Measurements from ENCODE around the gene PRH1. TPM values are rescaled to one million over a fixed set of nuclear protein-coding genes. Genes with fewer than 3 reads are reported as not detected.

Gene PRH1
- total RNA-seq (ENCODE audit: low replicate concordance) = 9.3 and 20.0 TPM in 2 replicates

GRCh38 chr12:10884086-10884725, at the start of gene PRH1:
PRH1 (minus strand) TSS chr12:10884255; CDS start chr12:10884217, 38 bp downstream.

GRCh38 chr12:10928746-10929286, 44.8 kb upstream of the PRH1 start, which contains the start of gene PRH2:
PRH2 (plus strand) TSS chr12:10929236; CDS start chr12:10929274, 38 bp downstream.

GRCh38 chr12:10909462-10909861, 25.4 kb upstream of the PRH1 start, which contains the start of gene TAS2R13:
TAS2R13 (minus strand) TSS chr12:10909562; CDS start chr12:10909298, 264 bp downstream.

GRCh38 chr12:10849425-10849878, 34.6 kb downstream of the PRH1 start, which contains the start of gene PRR4:
PRR4 (minus strand) TSS chr12:10849475; CDS start chr12:10849437, 38 bp downstream.

Other genes starting within 250 kb of the PRH1 start
- gene STYK1, start 210.2 kb downstream of the PRH1 start, total RNA-seq (ENCODE audit: low replicate concordance) = 0.15 and 0.82 TPM in 2 replicates
- gene YBX3, start 160.9 kb downstream of the PRH1 start, total RNA-seq (ENCODE audit: low replicate concordance) = 62.0 and 134 TPM in 2 replicates
- not detected in 2 replicates for gene TAS2R7, start 81.6 kb downstream of the PRH1 start, total RNA-seq (ENCODE audit: low replicate concordance)
- gene TAS2R8, start 77.0 kb downstream of the PRH1 start, total RNA-seq (ENCODE audit: low replicate concordance) = not detected in 2 replicates
- gene TAS2R9, start 74.1 kb downstream of the PRH1 start, total RNA-seq (ENCODE audit: low replicate concordance) = not detected in 2 replicates
- gene TAS2R10, start 57.9 kb downstream of the PRH1 start, total RNA-seq (ENCODE audit: low replicate concordance) = 0.23 and 0.53 TPM in 2 replicates
- gene PRR4, start 34.8 kb downstream of the PRH1 start, total RNA-seq (ENCODE audit: low replicate concordance) = 0.47 and 0.53 TPM in 2 replicates
- 0.70 and 1.1 TPM in 2 replicates for gene TAS2R13, start 25.3 kb upstream of the PRH1 start, total RNA-seq (ENCODE audit: low replicate concordance)
- not detected in 2 replicates for gene PRH2, start 45.0 kb upstream of the PRH1 start, total RNA-seq (ENCODE audit: low replicate concordance)
- gene TAS2R14, start 55.0 kb upstream of the PRH1 start, total RNA-seq (ENCODE audit: low replicate concordance) = 1.6 and 2.5 TPM in 2 replicates
- gene TAS2R50, start 102.7 kb upstream of the PRH1 start, total RNA-seq (ENCODE audit: low replicate concordance) = 1.3 and 1.8 TPM in 2 replicates
- 1.9 and 2.3 TPM in 2 replicates for gene TAS2R20, start 114.0 kb upstream of the PRH1 start, total RNA-seq (ENCODE audit: low replicate concordance)
- 4.1 and 4.3 TPM in 2 replicates for gene TAS2R19, start 138.4 kb upstream of the PRH1 start, total RNA-seq (ENCODE audit: low replicate concordance)
- gene TAS2R31, start 147.2 kb upstream of the PRH1 start, total RNA-seq (ENCODE audit: low replicate concordance) = 1.2 and 2.3 TPM in 2 replicates
- 0.82 and 1.9 TPM in 2 replicates for gene TAS2R46, start 178.0 kb upstream of the PRH1 start, total RNA-seq (ENCODE audit: low replicate concordance)
- 0.70 TPM in 1 of 2 replicates, not detected in the other for gene TAS2R43, start 208.1 kb upstream of the PRH1 start, total RNA-seq (ENCODE audit: low replicate concordance)